Measurements from ENCODE around the gene LDLRAD4.

LDLRAD4 gene

GRCh38 chr18:13372531-13372951 is 154.0 kb downstream of the LDLRAD4 start:
- DNase-seq (ENCODE audit: low spot score) = no peak

DNA sequence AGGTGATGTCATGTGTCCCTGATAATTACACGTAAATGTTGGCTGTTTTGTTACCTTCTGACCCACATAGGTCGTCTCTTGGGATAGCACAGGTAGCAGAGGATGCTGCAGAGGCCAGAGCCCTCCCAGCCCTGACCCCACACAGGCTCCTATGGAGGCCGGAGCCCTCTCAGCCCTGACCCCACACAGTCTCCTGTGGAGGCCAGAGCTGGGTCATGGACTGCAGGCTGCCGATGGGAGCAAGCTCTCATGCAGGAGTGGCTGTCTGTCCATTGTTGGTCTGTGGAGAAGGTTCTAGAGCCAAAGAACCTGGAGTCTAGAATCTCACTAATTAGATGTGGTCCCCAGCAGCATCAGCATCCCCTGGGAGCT is 155.5 kb downstream of the LDLRAD4 start:
- DNase-seq (ENCODE audit: low spot score) = no peak

DNA sequence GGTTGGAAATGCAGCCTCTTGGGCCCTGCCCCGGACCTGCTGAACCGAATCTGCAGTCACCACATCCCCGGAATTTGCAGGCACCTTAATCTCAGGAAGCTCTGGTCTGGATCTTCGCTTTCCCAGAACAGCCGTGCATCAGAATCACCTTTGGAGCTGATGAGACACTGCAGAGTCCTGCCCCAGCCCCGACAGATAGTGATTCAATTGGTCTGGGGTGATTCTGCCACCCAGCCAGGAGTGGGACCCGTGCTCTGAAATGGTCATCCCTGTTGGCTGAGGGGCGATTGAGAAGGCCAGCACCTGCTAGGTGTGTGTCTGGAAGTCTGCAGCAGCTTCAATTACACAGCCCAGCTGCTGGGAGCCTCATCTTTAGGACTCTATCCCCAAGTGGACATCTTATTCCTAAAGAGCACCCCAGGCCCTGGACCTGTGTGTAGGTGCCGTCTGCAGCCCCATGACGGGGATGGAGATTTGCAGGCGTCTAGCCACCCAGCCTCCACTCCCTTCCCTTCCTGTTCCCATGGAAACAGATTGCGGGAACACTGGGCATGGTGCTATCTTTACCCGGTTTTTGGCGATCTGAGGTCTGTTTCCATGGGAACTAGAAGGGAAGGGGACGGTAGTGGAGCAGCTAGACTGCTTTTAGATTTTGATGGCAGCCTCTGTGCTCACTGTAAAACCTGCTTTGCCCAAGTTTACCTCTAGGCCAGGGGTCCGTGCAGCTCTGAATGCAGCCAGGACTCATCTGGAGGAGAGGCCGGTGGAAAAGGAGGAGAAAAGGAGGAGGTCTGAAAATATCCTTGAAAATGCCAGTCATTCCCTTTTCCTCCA is 156.1 kb downstream of the LDLRAD4 start:
- no peak for DNase-seq (ENCODE audit: low spot score)

DNA sequence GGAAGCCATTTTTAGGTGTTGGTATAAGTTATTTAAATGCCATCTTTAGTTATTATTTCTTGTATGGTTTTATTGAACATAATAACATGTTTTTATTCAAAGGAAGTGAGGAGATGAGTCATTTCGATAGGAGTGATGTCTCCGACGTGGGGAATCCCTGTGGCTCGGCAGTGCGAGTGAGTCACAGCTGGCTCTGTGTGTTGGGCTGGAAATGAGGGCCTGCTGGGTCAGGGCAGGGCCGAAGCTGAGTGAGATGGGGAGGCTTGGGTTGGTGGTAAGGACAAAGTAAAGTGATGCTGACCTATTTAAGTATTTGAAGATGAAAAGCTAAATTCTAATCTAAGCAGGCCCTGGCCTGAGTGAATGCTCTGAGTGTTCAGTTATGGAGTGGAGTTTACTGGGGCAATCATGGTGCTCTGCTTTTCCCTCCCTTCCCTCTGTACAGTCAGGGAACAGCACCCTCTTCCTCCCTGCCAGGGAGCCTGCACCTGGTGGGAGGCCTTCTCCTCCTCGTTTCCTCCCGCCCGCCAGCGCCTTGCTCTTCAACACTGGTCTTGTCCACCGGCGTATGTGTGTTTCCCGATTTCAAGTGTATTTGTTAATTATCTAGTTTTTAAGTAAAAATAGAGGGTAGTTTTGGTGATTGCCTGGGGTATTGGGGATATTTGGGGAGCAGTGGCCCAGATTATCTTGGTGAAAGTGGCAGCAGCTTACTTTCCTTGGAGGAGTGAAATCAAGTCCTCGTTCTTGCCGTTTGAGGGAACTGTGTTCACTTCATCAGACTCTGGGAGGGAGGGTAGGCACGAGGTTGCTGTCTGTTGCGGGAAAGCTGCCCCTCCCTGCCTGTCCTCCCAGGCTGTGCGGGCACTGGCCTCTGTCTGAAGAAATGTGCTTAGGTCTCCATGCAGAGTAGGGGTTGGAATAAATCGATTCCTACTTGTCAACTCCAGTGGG is 157.0 kb downstream of the LDLRAD4 start:
- no peak for DNase-seq (ENCODE audit: low spot score)

- DNase-seq (ENCODE audit: low spot score) = no peak
Observed at GRCh38 chr18:13376298-13376840, 157.8 kb downstream of the LDLRAD4 start.

DNA sequence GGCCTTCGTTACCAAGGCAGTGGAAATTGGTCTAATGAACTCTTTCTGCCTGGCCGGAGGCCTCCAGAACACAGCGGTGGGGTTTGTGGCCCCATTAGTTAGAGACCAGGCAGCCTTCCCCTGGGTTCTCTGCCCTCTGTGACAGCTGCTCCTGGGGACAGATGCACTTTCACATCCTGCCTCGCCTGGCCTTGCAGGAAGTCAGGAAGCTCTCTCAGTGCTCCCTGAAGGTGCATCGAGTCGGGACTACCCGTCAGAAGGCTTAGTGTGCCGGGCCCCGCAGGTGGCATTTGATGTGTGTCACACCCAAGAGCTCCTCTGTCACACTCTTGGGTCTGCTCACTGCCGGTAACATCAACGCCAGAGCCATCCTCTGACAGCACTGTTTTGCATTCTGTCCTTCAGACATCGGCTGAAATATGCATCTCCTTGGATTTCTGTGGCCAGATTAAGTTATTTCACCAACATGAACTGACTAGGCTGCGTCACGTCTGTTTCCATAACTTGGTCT is 158.3 kb downstream of the LDLRAD4 start:
- DNase-seq (ENCODE audit: low spot score) = no peak

DNA sequence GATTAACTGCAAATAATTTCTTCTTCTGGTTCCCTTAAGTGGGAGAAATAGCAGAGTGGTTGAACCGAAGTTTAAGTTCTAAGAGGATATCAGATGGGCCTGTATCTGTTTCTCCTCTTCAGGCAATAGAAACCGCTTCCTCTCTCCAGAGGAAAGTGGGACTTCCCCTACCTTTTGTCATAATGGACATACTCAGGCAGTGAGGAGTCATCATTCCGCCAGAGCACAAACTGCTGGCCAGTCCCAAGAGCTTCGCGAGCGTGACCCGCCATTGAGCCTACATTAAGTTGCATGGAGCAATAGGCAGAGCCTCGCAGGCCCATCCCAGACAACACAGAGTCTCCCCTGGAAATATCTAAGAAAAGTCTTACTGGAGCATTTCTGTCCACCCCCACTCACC is 158.9 kb downstream of the LDLRAD4 start:
- no peak for DNase-seq (ENCODE audit: low spot score)

DNA sequence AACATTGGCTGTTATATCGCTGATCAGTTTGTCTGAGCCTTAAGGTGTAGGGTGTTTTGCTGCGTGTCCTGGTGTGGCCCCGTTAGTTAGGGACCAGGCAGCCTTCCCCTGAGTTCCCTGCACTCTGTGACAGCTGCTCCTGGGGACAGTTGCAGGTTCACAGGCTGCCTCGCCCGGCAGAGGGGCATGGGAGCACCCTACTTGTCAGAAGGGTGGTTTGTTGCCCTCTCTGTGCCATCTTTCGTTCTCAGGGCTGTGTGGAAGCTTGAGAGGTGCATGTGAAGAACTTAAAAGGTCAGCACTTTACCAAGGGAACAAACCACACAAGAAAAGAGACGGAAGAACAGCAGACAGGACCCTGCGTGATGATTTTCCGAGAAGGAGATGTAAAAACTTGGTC is 159.6 kb downstream of the LDLRAD4 start:
- DNase-seq (ENCODE audit: low spot score) = no peak

DNA sequence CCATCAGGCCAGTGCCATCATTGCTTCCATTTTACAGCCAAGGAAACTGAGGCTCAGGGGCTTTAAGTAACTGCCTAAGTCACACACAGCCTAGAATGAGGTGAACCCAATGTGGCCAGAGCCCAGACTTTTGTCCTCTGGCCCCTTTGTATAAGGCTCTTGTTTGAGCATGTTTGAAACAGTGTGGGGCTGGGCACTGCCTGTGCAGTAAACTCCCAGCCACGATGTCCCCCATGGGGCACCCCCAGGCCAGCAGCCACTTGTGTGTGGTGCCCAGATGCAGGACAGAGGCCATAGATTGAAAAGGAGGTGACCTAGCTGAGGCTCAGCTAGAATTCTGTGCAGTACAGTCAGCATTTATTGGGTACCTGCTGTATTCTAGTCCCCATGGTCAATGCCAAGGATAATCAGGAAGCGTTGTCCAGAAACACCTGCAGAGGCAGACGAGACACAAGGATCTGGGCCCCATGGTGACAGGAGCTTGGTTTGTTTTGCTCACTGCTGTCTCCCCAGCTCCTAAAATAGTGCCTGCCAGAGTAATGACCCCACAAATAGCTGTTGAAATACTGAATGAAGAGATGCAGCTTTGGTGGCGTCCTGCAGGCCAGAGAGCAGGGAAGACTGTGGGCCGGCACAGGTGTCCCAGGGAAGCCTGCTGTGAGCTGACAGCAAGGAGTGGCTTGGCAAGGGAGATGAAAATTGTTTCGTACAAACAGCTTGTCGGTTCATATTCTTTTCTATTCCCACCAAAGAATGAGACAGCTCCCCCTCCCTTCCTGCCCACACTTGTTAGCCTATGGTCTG is 160.7 kb downstream of the LDLRAD4 start:
- DNase-seq (ENCODE audit: low spot score) = no peak

DNA sequence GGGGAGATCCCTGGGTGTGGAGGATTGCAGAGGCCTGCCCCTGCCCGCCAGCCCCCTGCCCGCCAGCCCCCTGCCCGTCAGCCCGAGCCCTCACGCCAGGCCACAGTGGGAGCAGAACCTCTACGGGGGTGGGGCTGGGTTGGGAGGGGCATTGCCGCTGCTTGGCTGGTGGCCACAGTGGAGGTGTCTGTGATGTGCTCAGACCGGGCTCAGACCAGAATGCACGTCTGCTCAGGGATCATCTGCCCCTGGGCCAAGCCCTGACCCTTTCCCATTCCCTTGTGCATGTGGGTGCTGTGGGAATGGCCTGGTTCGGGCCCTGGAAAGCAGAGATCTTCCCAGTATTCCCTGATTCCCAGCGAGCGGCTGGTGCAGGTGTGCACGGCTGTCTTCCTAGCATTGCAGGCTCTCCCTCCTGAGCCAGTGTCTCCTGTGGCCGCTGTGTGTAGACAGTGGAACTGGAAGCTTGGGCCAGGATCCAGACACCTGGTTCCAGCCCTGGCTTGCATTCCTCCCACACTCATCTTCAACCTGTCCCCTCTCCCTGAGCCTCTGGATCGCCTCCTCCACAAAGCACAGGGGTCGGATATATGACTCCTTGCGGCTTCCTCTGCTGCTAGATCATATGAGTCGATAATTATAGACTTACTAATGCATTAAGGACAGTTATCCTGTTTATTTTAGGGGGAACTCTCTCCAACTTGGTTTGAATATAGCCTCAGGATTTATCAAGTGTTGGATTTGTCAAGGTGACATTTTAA is 161.6 kb downstream of the LDLRAD4 start:
- no peak for DNase-seq (ENCODE audit: low spot score)

GRCh38 chr18:13380691-13381070 is 162.1 kb downstream of the LDLRAD4 start:
- DNase-seq (ENCODE audit: low spot score) = no peak

DNA sequence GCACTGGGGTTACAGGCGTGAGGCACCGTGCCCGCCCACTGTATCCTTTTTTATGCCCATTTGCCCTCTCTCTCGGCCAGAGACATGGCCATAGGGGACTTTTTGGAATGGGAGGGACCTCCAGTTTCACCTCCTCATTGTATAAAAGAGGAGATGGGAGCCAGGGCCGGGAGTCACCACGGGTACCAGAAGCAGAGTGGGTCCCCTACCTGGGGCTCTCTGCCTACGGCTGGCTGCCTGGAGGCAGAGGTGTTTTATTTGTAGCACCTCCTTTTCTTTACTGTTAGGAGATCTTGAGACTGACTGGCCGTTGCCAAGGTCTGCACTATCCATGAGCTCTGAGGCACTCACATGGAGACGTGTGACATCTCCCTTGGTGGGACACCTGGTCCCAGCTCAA is 162.8 kb downstream of the LDLRAD4 start:
- no peak for DNase-seq (ENCODE audit: low spot score)

DNA sequence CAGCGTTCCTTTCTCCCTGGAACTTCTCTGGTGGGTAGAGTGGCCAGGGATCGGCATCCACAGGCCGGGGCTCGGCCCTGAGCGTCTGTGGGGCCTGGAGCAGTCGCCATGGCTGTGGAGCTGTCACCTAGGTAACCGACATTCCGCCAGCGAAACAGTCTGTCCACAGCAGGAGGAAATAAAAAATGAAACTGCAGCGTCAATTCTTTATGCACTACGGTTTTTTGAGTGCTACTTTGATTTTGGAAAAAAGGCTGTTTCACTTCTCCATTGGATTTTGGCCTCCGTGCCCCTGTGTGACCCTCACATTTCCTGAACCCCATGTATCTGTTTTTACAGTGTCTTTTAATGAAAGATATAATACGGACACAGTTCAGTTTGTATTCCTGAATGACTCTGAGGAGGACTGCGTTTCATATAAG is 163.4 kb downstream of the LDLRAD4 start:
- peak; percentile 43 for DNase-seq (ENCODE audit: low spot score)

- peak; percentile 25 for DNase-seq (ENCODE audit: low spot score)
Observed at GRCh38 chr18:13382366-13382953, 163.9 kb downstream of the LDLRAD4 start.

DNA sequence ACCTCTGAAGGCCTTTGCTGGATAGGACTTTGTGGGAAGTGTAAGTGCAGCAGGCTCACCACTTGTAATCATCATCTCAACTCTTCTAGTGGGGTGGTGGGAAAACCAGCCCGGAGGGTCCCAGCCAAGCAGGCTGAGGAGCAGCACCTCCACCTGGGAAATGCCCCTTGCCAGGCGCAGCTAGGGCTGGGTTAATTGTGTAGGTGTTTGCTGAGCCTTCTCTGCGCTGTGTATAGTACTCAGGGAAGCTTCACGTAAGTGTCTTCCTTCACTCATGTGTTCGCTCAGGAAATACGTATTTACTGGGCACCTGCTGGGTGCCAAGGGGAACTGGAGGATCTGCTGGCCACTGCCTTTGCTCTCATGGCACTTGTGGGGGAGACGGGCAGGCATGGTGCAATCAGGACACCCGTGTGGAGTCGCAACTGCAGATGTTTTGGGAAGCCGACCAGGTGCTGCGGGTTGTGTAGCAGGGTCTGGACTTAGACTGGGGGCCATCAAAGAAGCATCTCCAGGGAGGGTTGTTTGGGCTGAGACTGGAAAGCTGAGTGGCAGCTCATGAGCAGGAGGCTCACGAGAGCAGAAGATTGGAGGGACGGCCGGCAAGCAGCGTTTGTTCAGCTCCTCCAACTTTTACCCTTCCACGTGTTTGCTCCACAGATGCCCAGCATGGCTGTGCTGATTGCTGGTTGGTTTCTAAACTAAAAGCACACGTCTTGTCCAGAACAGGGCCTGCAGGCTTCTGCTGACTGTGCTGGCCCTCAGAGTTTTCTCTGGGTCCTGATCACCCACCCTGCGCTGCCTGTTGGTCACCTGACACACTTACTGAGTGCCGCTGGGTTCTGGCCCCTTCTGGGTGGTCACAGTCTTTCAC is 164.6 kb downstream of the LDLRAD4 start:
- peak; percentile 30 for DNase-seq (ENCODE audit: low spot score)

DNA sequence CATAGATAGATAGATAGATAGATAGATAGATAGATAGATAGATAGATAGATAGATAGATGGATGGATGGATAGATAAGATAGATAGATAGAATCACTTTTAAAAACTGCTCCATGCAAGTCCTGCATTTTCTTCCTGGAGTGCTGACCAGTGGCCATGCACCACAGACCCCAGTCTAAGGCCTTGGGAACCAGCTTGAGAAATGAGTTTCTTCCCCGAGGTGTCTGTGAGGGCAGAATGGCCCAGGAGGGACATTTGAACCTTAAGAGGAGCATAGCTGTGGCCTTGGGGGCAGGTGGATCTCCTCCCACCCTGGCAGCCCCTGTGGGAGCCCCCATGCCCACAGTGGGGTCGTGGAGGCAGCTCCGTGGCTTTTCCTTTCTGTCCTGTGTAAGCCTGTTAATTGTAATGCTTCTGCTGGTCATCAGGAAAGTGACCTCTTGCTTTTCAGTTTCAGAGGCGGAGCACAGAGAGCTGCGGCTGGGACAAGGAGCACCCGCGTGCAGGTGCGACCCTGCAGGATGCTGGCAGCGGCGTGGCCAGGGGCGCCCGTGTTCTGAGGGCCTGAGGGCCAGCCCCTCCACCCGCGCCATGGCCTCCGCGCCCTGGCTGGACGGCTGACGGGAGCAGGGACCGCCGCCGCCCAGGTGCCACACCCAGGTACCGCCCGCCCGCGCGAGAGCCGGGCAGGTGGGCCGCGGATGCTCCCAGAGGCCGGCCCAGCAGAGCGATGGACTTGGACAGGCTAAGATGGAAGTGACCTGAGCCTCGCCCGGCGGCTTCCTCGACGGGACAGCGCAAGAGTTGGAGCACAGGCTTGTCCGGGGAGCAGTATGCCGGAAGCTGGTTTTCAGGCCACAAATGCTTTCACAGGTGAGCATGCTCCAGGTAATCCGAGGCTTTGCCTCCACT is 168.6 kb downstream of the LDLRAD4 start:
- DNase-seq (ENCODE audit: low spot score) = peak; percentile 34

DNA sequence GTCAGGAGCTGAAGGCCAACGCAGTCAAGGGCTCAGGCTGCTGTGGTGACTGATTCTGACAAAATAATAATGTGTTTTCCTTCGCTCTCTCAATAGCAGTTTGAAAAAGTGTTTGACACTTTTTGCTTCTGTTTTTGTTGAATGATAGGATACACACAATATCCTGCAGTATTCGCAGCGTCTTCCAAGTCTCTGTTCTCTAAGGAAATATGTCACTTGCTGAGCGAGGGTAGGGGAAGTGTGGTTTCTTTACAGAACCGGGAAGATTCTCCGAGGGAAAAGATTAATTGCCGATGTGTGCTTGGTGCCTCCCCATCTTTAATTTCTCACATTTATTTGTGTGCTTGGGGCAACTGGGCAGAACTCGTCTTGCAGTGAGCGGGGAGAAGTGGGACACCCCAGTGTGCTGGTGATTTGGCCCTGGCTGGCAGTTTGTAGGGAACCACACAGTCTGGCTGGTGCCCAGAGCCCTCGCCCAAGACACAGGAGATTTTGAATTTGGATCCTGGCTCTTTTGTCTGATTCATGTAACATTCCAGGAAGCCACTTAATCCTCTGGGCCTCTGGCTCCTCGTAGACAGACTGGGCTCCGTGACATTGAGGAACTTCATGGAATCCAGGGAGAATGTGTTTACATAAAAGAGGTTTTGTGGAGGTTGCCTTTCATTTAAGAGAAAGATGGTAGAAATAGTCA is 169.4 kb downstream of the LDLRAD4 start:
- DNase-seq (ENCODE audit: low spot score) = peak; percentile 32
